CD4-positive, alpha-beta T cell treated with Interleukin-15 for 4 hours (primary cell): Measurements from ENCODE around the gene ADGRG1.

Experiments
- DNase-seq: peaks from one replicate; pipeline ENCODE4 v3.0.0-alpha.2; 2020; ENCODE audit warnings: low spot score

The ADGRG1 gene

GRCh38 chr16:57635266-57636097 lies 7.1 kb downstream of the ADGRG1 start:
- DNase-seq, result no peak

GRCh38 chr16:57636184-57636583 lies 7.8 kb downstream of the ADGRG1 start:
- DNase-seq, result no peak

DNA sequence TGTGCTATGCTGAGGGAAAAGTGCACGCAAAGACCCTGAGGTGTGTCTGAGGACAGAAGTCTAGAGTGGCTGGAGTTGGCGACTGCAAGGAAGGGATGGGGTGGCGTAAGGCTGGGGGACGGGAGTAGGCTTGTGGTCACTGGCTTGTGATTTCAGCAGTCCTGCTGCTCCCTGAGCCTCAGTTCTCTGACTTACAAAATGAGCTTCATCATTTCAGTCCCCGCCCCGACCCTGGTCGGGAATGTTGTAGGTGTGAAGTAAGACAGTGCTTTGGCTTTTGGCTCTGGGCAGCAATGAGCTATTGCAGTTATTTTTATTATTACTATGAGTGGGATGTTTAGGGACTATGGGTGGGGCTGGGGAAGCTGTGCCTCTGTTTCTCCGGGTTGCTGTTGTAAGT lies 8.6 kb downstream of the ADGRG1 start:
- DNase-seq, result no peak

- DNase-seq, result no peak
Observed at GRCh38 chr16:57637424-57637823, 9.0 kb downstream of the ADGRG1 start.

DNA sequence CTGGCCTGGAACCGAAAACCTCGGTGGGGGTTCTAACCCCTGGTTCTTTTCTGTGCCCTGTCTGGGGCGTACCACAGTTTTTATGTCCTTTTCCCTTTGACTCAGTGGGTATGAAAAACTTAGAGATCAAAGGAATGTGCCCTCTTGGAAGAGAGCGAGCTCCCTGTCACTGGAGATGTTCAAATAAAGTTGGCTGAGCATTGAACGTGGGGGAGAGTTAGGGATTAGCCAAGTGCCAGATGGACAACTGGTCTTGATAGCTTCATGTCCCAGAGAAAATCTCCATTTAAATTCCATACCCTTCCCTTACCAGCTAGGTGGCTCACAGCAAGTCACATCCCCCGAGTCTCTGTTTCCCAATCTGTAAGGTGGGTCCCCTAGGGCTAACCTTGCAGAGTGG lies 9.5 kb downstream of the ADGRG1 start:
- DNase-seq, result no peak

GRCh38 chr16:57638381-57638780 lies 10.0 kb downstream of the ADGRG1 start:
- no peak for DNase-seq

DNA sequence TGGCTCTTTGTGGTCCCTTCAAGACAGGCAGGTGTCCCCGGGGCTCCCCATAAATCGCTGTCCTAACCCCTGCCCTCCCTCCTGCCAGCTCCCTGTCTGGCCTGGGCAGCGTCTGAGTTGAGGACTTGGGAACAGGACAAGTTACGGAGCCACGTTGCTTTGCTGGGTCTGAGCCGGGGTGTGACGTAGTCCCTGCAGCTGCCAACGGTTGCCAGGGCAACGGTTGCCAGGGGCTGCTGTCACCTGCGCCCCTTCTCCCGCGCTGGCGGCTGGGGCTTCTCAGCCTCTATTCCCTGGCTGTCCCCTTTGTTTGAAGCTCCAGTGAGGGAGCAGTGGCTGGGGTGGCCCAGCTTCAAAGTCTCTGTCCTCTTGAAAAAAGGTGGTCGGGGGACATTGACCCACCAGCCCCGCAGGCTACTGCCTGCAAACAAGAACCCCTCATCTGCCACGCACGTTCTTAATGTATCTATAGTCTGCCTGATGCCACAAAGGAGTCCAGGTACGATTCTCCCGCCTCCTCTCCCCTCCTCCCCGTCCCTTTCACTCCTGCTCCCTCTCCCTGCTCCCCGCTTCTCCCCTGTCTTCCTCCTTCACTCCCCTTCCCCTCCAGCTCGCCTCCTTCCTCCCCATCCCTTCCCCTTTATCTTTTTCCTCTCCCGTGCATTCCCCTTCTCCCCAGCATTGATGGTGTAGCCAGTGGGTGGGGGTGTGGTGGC lies 10.9 kb downstream of the ADGRG1 start:
- no peak for DNase-seq

DNA sequence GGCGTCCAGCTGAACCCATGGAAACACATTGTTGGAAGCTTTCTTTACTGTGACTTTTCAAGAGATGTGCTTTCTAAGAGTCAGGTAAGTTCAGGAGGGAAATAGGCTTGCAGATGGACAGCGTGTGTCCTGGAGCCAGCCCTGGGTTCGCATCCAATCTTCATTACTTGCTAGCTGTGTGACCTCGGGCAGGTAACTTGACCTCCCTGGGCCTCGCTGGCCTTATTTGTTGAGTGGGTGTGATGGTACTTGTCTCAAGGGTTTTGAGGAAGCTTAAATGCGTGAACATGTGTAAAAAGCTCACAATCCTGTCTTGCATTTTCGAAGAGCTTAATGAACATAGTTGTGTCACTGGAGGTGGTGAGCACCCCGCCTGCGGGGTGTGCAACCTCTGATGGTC lies 11.8 kb downstream of the ADGRG1 start:
- no peak for DNase-seq

DNA sequence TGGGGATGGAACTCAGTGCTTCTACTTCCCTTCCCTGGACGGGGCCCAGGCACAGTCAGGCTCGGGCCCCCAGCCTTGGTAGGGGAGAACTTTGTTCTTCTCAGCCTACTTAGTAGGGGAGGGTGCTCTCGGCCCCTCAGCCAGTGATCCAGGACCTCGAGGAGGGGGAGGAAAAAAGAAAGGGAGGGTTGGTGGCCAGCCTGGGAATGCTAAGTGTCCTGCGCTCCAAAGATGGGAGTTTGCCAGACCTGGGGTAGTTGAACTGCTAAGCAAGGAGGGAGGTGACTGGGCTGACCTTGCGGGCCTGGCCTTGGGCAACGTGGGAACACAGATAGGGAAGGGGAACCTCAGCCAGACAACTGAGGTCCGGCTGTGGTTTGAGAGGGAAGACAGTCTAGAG lies 12.2 kb downstream of the ADGRG1 start:
- no peak for DNase-seq

DNA sequence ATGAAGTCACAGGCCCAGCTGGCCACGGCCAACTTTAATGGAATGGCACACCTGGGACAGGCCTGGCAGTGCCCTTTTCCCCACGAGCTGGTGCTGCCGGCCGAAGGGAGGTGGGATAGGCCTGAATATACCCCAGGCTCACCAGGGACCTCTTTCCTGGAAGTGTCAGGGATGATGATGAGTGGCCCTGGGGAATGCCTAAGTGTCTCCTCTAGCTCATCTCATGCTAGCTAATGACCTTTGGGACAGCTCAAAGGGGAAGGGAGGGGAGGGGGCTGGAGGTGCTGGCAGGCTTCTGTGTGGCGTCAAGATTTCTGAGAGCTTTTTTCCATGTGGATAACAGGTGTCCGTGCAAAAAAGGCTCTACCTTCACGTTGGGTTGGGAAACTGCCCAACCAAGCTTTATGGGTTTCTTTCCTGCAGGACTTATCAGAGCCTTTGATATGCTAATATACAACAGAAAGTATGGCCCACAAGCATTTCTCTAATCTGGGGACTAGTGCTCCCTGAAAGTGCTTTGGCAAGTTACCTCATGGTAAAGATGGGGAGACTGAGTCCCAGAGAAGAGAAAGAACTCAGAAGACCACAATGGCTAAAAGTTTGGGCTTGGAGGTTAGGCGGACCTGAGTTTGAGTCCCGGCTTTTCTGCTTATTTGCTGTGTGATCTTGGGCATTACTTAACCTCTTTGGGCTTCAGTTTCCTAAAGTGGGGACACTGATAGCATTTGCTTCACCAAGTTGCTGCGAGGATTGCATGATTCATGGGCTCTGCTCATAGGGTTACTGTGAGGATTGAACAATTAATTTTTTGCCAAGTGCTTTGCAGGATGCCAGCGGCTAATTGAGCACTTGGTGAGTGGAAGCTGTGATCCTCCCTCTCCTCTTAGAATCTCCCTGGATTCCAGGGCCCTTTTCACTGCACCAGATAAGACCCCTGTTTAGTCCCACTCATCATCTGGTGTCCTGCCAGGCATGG lies 14.0 kb downstream of the ADGRG1 start:
- DNase-seq, result no peak

GRCh38 chr16:57643147-57643874 lies 14.9 kb downstream of the ADGRG1 start:
- DNase-seq, result no peak

DNA sequence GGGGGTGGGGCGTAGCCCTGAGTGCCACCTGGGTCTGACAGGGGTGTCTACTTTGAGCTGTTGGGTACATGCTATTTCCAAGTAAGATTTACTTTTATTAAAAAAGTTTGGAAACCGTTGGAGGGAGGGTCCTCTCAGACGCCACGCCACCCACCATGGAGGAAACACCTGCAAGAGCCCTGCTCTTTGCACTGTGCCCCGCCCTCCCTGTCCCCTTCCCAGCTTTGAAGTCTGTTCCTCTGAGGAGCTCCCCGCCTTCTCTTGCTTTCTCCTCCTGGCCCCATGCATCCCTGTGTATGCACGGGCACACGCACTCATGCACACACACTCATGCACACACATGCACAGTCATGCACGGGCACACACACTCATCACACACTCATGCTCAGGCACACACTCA lies 15.5 kb downstream of the ADGRG1 start:
- DNase-seq, result no peak

- no peak for DNase-seq
Observed at GRCh38 chr16:57644383-57645014, 16.1 kb downstream of the ADGRG1 start.

DNA sequence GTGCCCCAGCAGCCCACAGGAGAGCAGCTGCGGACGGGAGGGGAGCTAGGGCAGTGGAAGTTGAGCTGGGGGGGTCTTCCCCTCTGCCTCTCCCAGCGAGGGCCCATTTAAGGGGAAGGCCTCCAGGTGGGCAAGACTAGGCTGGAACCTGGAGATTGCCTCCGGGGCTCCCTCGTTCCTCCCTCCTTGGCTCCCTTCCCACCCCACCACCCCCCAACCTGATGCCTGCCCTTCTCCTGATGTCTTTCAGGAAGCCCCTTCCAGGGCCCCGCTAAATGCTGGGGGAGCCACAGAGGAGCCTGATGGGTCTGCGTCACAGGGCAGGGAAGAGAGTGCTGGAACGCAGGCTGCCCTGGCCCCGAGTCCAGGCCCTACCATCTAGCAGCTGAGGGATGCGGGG lies 16.7 kb downstream of the ADGRG1 start:
- DNase-seq, result no peak

DNA sequence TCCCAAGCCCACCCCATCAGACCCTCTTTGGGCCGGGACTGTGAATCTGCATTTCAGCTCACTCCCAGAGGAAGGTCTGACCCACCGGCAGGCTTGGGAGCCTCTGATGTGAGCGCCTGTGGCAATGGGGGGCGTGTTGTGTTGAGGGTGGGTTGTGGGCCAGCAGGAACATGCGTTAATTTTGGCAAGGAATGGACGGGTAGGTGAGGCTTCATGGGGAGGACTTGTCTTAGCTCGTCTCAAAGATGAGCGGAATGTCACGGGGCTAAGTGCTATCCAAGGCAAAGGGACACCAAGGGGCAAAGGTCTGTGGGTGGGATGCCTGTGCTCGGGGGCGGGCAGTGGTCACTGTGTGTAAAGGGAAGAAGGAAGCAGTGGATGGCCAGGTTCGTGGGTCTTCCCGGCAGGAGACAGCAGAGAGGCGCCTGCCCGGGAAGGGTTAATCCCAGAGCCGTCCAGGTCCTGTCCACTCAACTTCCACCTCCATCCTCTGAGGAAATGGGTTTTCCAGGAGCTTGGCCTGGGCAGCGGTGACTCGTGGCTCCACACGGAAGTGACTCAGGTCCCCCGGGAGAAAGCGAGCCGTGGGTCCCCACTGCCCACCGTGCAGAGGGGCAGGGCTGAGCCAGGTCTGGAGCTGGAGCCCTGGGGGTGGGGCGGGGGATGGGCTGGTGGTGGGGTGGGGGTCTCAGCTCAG lies 17.4 kb downstream of the ADGRG1 start:
- DNase-seq, result no peak

- DNase-seq, result peak; percentile 37
Observed at GRCh38 chr16:57646388-57647039, 18.1 kb downstream of the ADGRG1 start.

- DNase-seq, result no peak
Observed at GRCh38 chr16:57647136-57647875, 18.9 kb downstream of the ADGRG1 start.

- DNase-seq, result no peak
Observed at GRCh38 chr16:57648125-57648524, 19.7 kb downstream of the ADGRG1 start.
